K562 (cell line): ENCODE data around the gene CHRDL1.

Source experiments
- CBX8 ChIP-seq: fragments of 200-600 bp; sonication (generic); IDR thresholded peaks from 2 replicates; pipeline ENCODE4 v1.6.1; 2012; ENCODE audit warnings: borderline replicate concordance, mixed run types, low read depth, mild to moderate bottlenecking, moderate library complexity, mixed read lengths, low read length, control low read depth, inconsistent platforms; ENCODE audit not compliant: poor library complexity, severe bottlenecking; ENCODE audit errors: extremely low read depth
- GATAD2B ChIP-seq: fragments of 450-650 bp; IDR thresholded peaks from 2 replicates; pipeline ENCODE4 v1.6.1; 2017; ENCODE audit warnings: mild to moderate bottlenecking, borderline replicate concordance
- MAZ ChIP-seq, 2 experiments: fragments of 450-650 bp in 1 of 2; sonication (generic) in 1 of 2; formaldehyde crosslinking; IDR thresholded peaks in 1 of 2; conservative IDR thresholded peaks in 1 of 2; 2 replicates each; pipeline versions ENCODE4 v1.4.0 to v1.5.0; 2020; ENCODE audit warnings: mild to moderate bottlenecking in 1 of 2, missing genetic modification reagents in 1 of 2
- NR2C2 ChIP-seq, 2 experiments: fragments of 200-800 bp in 1 of 2; sonication (Bioruptor generic) in 1 of 2; sonication (generic) in 1 of 2; formaldehyde crosslinking in 1 of 2; IDR thresholded peaks; 2 replicates each; pipeline versions ENCODE4 v1.6.1 to v1.8.0; 2016 to 2022; ENCODE audit warnings: mild to moderate bottlenecking in 1 of 2, missing compliant biosample characterization in 1 of 2, missing genetic modification characterization in 1 of 2, missing genetic modification reagents in 1 of 2
- TRIM28 ChIP-seq: fragments of 450-650 bp; IDR thresholded peaks from 2 replicates; pipeline ENCODE4 v1.6.1; 2017
- USF2 ChIP-seq: sonication (generic); formaldehyde crosslinking; IDR thresholded peaks from 2 replicates; pipeline ENCODE4 v1.5.0; 2020; ENCODE audit warnings: missing genetic modification reagents
- YBX1 ChIP-seq: fragments of 450-650 bp; IDR thresholded peaks from 2 replicates; pipeline ENCODE4 v1.7.1; 2016; ENCODE audit warnings: mild to moderate bottlenecking
- ZC3H4 ChIP-seq: sonication (generic); formaldehyde crosslinking; IDR thresholded peaks from 2 replicates; pipeline ENCODE4 v1.9.0; 2021; ENCODE audit warnings: missing genetic modification reagents, borderline replicate concordance
- ZNF512 ChIP-seq: IDR thresholded peaks from 2 replicates; pipeline ENCODE4 v1.6.1; 2016; ENCODE audit warnings: missing genetic modification characterization, missing compliant biosample characterization
- TF ChIP-seq, protein P1 (sequence below), 3 experiments: IDR thresholded peaks in 2 of 3; conservative IDR thresholded peaks in 1 of 3; 2 replicates each; pipeline ENCODE4 v1.5.1; 2011 to 2012; ENCODE audit warnings: low read length in 3 of 3, mild to moderate bottlenecking in 3 of 3, control low read depth in 2 of 3, improper control_type of control experiment in 1 of 3, inconsistent platforms in 1 of 3, low read depth in 1 of 3, mixed read lengths in 1 of 3, moderate library complexity in 1 of 3; ENCODE audit not compliant: insufficient read depth in 2 of 3
- TF ChIP-seq, protein P2 (sequence below): fragments of 150-350 bp; conservative IDR thresholded peaks from 2 replicates; pipeline ENCODE4 v1.6.1; 2014; ENCODE audit warnings: low read length

DNA sequence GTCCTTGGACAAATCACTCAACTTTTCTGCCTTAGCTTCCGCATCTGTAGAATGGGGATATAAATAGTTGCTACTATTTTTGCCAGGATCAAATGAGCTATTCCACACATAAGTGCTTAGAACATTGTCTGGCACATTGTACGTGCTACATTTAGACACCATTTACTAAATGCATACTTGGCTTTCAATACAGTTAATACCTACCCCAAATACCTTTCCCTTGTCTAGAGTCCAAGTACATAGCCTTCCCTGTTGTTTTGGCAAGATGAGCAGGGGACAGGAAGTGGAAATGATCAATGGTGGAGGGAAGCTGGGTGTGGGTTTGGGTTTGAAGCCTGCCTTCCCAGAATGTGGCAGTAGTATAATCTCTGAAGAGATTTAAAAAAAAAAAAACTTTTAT is 82.0 kb downstream of the CHRDL1 start:
- TF ChIP-seq TRIM28 (no peak), GATAD2B (no peak), USF2 (CRISPR knock-in tag) (no peak), ZNF512 (tag) (no peak), MAZ (CRISPR knock-in tag; conservative IDR thresholded peaks at IDR 0.05 in 1 of 2, IDR thresholded peaks at IDR 0.05 in 1 of 2) (no peak), ZC3H4 (CRISPR knock-in tag) (no peak), YBX1 (no peak), NR2C2 (CRISPR knock-in tag; IDR thresholded peaks at IDR 0.05) (no peak), NR2C2 (tag; IDR thresholded peaks at IDR 0.05) (no peak), CBX8 (no peak)
- TF ChIP-seq, protein P1, sequence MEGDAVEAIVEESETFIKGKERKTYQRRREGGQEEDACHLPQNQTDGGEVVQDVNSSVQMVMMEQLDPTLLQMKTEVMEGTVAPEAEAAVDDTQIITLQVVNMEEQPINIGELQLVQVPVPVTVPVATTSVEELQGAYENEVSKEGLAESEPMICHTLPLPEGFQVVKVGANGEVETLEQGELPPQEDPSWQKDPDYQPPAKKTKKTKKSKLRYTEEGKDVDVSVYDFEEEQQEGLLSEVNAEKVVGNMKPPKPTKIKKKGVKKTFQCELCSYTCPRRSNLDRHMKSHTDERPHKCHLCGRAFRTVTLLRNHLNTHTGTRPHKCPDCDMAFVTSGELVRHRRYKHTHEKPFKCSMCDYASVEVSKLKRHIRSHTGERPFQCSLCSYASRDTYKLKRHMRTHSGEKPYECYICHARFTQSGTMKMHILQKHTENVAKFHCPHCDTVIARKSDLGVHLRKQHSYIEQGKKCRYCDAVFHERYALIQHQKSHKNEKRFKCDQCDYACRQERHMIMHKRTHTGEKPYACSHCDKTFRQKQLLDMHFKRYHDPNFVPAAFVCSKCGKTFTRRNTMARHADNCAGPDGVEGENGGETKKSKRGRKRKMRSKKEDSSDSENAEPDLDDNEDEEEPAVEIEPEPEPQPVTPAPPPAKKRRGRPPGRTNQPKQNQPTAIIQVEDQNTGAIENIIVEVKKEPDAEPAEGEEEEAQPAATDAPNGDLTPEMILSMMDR (IDR thresholded peaks at IDR 0.05 in 2 of 3, conservative IDR thresholded peaks at IDR 0.05 in 1 of 3; ENCODE audit: insufficient read depth in 2 of 3, low read depth in 1 of 3, low read length in 3 of 3), result no peak
- TF ChIP-seq, protein P2, sequence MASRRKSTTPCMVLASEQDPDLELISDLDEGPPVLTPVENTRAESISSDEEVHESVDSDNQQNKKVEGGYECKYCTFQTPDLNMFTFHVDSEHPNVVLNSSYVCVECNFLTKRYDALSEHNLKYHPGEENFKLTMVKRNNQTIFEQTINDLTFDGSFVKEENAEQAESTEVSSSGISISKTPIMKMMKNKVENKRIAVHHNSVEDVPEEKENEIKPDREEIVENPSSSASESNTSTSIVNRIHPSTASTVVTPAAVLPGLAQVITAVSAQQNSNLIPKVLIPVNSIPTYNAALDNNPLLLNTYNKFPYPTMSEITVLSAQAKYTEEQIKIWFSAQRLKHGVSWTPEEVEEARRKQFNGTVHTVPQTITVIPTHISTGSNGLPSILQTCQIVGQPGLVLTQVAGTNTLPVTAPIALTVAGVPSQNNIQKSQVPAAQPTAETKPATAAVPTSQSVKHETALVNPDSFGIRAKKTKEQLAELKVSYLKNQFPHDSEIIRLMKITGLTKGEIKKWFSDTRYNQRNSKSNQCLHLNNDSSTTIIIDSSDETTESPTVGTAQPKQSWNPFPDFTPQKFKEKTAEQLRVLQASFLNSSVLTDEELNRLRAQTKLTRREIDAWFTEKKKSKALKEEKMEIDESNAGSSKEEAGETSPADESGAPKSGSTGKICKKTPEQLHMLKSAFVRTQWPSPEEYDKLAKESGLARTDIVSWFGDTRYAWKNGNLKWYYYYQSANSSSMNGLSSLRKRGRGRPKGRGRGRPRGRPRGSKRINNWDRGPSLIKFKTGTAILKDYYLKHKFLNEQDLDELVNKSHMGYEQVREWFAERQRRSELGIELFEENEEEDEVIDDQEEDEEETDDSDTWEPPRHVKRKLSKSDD, result no peak
